HG03108 (cell line): ENCODE measurements around the gene LAMB2.

ENCODE experiments used
- ATAC-seq: cut with Tn5 transposase; IDR thresholded peaks from one replicate; pipeline ENCODE4 v1.9.1; 2021; ENCODE audit warnings: moderate library complexity; ENCODE audit not compliant: unreplicated experiment

Gene LAMB2

DNA sequence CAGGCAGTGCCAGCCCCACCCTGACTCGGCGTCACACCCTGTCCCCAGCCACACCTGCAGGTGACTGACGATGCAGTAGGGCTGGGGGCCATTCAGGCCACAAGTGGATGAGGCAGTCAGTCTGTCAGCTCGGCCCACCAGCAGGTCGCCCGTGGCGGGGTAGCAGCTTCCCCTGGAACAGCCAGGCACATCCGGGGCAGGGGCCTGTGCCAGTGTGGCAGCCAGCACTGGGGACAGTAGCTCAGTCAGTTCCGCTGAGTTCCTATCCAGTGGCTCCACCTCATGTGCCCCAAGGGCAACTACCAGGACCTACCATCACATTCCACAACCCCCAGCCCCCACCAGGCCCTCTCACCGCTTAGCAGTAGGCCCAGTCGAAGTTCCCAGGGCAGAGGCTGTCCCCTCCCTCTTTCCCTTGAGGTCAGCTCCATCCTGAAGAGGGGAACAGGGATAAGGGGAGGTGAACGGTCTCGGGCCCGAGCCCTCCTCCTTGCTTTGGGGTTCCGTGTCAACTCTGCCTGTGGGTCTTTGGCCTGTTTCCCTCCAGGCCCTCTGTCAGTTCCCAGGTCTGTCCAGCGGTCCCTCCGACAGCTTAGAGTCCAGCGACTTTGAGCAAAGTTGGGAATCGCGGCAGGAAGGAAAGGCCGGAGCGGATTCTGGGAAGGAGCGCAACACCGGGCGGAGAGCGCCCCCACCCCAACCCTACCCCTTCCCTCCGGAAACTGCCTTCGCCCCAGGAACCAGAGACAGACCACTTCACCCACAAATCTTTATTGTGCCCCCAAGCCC is at the start of gene LAMB2:
LAMB2 (minus strand) TSS at position 614 of the 789 bp plus-strand sequence; CDS start at position 431, 183 bp downstream.
- ATAC-seq = no peak

DNA sequence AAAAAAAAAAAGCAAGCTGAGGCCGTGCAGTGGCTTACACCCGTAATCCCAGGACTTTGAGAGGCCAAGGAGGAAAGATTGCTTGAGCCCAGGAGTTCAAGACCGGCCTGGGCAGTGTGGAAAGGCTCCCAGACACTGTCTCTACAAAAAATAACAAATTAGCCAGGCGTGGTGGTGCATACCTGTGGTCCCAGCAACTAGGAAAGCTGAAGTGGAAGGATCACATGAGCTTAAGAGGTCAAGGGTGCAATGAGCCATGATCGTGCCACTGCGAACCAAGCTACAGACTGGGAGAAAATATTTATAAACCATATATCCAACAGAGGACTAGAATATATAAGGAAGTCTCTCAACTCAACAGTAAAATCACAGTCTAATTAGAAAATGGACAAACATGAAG is 48.5 kb upstream of the LAMB2 start:
- ATAC-seq = no peak

DNA sequence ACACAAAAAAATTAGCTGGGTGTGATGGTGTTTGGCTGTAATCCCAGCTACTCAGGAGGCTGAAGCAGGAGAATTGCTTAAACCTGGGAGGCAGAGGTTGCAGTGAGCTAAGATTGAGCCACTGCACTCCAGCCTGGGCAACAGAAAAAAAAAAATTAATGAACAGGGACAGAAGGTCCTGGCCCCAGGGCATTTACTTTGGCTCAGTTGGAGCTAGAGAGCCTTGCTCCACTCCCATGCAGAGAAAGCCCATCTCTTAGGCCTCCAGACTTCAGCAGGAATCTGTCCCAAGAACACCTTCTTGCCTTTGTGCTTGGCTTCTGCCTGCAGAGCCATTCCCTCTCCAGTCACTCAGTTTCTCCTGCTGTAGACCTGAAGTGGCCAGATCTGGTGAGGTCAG is 47.3 kb upstream of the LAMB2 start:
- ATAC-seq = no peak

DNA sequence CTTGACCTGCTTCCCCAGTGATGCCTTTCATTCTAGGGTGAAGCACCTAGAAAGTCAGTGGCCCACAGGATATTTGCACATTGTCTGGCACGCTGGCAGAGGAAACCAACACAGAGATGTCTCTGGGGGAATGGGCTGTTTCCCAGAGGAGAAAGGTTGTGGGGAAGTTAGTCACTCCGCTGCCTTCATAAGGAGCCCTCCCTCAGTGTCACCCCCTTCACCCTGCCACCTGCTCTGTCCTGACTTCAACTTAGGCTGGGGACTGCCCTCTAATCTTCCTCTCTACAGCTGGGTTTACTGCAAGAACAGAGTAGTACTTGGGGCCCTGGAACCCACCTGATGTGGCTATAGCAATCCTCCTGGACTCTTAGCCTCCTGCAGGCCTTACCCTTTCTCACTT is 44.2 kb upstream of the LAMB2 start:
- no peak for ATAC-seq

DNA sequence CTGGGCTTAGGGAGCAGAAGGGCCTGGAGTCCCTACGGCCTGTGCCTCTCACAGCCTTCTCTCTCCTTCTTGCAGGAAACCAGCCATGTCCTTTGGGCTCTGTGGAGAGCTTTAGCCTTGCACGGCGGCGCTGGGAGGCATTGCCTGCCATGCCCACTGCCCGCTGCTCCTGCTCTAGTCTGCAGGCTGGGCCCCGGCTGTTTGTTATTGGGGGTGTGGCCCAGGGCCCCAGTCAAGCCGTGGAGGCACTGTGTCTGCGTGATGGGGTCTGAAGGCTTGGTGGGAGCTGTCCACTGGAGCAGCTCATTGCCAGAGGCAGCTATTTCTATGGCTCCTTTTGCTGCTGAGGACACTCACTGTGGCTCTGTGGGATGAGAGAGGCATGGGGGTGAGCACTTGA is 42.7 kb upstream of the LAMB2 start:
- ATAC-seq = no peak

DNA sequence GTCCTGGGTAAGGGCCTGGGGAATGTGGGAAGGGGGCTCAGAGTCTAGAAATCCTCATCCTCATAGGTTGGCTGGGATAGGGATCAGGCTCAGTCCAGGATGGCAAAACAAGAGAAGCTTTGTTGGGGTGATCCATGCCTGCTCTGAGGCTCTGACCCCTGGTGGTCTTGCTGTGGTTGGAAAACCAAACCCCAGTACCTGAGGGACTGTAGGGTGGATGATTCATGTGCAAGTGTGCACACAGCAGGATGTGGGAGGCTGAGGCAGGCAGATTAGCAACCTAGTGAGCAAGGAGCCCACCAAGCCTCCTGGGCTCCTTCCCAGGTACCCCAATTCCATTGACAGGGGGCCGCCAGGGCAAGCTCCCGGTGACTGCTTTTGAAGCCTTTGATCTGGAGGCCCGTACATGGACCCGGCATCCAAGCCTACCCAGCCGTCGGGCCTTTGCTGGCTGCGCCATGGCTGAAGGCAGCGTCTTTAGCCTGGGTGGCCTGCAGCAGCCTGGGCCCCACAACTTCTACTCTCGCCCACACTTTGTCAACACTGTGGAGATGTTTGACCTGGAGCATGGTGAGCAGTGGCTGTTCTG is 41.6 kb upstream of the LAMB2 start:
- no peak for ATAC-seq

DNA sequence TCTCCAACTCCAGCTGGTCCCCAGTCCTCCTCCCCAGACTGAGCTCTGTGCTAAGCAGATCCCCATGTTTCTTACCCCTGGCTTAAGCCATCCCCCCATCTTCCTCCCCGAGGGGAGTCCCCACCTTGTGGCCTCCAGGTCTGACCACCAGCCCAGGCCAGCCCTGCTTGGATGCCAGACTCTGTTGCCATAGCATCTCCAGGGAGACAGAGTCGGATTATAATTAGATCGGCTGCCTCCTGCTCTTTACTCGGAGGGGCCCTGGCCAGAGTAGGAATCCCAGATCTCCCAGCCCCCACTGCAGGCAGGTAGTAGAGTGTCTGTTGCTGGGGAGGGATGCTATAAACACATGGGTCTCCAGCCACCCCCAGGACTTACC is 40.9 kb upstream of the LAMB2 start:
- ATAC-seq = no peak

DNA sequence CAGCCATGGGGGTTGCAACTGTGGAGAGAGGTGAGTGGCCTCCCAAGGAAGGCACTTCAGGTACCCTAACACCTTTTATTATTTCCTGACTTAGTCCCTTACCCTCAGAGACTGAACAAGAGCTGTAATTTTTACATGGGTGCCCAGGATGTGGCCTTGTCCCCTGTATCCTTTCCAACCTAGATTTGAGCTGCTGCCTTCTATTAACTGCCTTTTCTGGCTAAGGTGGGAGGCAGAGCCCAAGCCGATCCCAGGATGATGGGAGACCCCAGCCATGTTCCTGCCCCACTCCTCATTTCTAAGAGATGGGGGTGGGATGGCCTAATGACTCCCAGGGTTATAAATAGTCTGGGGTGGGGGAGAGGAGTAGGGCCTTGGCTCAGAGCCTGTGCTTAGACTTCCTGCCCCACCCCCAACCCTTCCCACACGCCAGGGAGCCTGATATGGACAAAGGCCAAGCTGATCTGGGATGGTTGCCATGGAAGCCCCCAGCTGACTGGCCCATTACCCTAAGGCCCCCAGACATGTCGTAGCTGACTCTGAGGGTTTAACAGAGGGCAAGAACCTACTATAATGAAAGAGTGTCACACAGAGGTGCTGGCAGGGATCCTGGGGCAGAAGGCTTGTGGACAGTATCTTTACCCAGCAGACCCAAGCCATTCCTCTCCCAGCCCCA is 40.4 kb upstream of the LAMB2 start:
- ATAC-seq = no peak

DNA sequence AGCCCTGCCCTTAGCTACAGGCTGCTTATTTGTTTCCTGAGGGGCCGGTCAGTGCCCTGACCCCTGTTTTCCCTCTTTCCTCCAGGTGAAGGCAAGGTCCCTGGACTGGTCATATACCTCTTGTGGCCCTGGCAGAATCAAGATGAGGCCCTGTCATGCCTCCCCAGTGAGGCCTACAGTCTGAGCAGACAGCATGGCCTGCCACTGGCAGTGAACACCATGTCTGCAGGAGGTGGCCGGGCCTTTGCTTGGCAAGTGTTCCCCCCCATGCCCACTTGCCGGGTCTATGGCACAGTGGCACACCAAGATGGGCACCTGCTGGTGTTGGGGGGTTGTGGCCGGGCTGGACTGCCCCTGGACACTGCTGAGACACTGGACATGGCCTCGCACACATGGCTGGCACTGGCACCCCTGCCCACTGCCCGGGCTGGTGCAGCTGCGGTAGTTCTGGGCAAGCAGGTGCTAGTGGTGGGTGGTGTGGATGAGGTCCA is 39.7 kb upstream of the LAMB2 start:
- ATAC-seq = no peak

DNA sequence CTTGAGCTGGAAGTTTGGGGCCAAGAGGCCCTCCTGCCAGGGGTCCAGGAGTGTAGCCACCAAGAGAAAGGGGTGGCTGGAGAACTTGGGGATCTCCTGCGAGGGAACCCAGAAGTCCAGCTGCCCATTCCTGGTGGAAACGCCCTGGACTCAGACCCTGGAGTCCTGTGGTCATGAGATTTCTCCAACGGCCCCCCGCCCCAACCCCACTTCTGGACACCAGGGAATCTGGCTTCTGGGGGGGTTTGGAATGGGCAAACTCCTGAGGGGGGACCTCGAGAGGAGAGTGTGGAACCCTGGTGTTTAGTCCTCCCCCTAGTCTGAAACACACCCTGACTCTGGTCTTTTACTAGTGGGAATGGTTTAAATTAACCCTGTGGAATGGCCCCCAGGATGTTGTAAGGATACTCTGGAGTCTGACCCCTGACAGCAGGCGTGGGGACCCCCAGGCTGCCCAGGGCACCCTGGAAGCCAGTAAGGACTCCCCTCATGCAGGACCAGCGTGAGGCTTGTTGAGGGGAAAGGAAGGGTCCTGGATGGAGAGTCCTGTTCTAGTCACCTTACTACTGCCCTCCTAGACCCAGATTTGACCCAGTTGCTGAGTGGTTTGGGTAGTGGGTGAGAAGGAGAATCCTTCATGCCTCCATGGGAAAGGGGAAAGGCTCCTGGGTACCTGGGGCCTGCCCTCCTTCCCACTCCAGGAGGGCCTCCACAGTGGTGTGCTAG is 39.1 kb upstream of the LAMB2 start:
- ATAC-seq = no peak

DNA sequence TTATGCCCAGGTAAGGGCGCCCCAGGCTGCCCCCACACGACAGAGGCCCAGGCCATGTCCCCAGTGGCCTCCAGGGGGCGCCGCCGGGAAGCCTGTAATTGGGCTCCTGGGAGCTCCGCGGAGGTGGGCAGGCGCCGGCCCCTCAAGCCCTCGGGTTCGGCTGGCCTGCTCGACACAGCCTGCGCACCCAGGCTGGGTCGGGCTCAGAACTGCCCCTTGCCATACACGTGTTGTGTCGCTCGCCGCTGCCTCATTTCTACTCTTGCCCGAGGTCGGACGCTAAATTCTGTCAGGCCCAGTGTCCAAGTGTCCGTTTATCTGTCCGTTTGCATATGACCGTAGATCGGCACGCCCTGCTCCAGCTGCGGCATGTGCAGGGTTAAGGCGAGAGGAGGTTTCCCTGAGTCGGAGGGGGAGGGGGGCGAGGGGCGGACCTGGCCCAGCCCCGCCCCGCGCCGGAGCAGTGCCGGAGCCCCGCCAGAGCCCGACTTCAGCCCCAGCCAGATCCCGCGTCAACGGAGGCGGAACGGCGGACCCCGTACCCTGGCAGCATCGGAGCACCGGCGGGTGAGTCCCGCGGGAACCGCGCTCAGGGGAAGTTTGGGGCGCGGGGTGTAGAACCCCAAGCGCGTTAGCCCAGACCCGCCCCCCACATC is 38.4 kb upstream of the LAMB2 start, which contains the start of gene KLHDC8B:
KLHDC8B (plus strand) TSS at position 480 of the 656 bp plus-strand sequence. CDS start 1,172 bp downstream, outside the sequence.
- peak; percentile 51 for ATAC-seq

DNA sequence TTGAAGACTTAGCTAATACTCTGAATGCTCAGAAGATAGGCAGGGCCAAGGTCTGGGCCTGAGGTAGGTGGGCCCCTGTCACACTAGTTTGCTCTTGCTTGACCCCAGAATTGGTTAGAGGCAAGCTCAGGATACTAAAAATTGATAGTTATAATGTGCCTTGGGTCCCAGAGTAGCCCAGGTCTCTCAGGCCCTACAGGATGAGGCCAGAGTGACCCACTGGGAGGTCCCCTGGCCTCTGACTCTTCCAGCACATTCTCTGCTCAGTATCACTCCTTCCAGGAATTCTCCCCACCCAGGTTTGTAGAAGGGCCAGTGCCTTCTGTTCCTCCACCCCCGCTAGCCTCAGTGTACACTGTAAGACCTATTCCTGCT is 37.9 kb upstream of the LAMB2 start:
- ATAC-seq = no peak

DNA sequence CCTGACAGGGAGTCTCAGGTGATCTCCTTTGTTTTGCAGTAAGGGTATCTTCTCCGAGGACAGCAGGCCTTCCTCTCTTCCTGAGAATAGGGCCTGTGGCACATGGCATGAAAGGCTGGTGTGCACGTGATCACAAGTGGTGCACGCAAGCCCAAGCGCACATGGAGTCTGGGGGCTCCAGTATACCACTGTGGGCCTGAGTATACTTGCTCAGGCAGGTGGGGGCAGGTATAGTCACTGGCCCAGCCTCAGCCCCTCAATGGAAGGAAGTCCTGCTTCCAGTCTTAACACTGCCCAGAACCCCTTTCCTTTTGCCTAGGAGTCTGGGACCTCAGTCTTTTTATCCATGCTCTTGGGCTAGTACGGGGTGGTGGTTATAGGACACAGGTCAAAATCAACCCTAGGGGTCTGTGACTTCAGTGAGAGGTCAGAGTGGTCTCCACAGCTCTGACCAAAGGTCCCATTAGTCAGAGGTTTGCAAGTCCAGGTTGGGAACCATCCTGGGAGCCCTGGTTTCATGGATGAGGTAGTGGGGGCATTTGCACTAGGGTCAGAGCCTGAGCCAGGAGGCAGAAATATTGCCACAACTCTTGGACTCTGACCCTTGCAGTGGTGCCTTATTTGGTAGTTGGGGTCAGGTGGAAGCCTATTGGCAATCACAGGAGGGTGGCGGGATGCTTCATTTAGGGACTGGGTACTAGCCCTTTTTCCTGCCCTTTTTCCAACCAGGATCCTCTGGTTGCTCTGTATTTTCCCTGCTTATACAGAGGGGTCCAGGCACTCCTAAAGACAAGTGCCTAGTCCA is 34.1 kb upstream of the LAMB2 start:
- no peak for ATAC-seq

DNA sequence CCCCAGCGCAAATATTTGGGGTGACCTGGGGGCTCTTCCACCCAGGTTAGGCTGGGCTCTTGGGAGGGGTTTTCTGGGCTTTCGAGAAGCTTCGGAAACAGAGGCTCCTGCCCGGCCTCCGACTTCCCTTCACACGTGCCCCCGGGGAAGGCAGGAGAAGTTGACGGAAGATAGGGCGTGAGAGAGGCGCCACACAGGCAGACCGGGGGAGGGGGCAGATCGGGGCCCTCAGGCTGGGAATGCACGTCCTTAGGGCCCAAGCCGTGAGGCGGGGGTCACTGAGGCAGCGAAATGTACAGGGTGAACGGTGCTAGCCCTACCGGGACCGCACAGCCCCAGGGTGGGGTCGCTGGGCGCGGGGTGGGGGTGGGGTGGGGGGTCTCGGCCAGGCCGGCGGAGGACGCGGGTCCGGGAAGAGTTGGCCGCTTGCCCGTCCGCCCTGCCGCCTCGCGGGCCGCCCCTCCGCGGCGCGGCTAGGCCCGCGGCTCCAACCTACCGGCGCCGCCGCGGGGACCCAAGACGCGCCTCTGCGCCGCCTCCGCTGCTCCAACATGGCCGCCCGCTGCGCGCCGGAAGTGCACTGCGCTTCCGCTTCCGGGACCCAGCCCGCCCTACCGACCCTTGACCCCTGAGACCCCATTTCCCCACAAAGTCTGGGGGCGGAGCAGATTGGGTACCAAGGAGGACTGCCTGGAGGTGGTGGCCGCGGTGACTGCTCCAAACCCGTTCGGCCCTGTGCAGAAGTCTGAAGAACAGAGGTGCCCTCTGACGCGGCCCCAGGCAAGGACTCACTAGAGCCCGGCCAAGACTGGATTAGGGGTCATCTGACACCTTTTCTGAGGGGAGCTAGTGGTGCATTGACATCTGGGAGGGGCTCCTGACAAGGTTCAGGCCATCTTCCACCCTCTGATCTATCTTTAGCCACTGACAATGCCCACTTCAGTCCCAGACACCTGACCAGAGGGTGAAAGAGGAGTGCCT is 33.2 kb upstream of the LAMB2 start, which contains the start of gene CCDC71:
CCDC71 (minus strand) TSS at position 561 of the 981 bp plus-strand sequence. CDS start 2,123 bp downstream, outside the sequence.
- peak; percentile 61 for ATAC-seq

DNA sequence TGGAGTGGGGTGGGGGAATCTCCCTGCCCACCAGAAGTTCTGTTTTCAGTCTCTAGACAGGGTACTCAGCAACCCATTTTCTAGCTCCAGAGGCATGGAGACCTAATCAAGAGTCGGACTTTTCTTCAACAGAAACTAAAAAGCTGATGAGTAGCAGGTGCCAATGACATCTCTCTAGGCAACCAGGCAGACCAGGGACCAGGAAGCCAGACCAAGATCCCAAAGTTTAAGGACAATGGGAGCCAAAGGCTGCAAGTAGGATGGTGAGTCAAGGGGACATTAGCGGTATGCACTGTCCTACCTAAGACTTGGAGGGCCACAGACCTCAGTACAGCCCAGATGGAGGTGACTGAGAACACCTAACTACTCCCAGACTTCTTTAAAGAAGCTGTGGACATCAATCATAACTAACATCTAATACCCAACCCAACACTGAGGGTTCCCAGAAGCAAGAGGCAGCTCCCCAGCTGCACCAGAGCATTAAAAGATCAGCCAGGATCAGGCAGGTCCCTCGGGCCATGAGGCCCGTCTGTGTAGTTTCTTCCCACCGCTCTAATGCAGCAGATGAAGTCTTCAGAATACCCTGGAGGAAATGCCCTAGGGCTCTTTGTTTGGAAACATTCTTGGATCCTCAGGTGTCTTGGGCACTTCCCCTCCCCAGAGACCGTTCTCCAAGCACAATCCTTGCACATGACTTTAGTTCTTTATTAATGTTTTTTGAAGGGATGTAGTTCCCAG is 32.3 kb upstream of the LAMB2 start:
- no peak for ATAC-seq

DNA sequence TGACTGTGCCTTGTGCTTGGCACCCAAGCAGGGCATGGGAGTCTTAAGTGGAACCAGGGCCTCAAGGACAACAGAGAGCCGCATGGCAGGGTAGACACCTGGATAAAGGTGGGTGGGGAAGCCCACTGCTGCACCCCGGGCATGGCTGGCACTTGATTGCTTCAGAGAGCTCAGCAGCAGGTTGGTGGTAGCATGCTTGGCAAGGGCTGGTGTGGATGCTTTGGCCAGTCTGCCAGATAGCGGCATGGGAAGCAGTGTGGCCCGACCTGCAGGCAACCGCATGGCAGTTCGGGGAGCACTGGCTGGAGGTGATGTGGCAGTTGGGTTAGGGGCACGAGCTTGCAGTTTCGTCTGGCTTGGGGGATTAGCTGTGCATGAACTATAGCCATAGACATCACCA is 30.8 kb upstream of the LAMB2 start:
- no peak for ATAC-seq

DNA sequence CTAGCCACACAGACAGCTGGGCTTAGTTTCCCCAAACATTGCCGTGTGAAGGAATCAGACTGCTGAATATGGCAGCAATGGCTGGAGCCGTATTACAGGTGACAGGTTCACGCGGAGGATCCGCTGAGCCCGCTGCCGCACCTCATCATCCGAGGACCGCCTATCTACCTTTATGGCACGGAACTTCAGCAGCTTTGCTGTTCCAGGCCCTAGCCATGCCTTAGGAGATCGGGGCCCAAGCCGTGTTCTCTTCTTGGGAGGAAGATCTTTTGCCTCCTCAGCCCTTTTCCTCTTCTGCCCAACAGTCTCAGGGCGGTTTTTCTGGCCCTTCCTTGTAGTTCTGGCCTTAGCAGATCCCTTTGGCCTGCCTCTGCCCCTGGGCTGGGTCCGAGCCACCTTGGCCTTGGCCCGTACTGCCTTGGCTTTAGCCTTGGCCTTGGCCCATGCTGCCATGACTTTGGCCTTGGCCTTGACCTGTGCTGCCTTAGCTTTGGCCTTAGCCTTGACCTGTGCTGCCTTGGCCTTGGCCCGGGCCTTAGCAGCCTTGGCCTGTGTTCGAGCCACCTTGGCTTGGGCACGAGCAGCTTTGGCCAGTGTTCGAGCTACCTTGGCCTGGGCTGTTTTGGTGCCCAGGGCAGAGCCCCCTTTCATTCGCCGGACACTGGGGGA is 30.0 kb upstream of the LAMB2 start:
- no peak for ATAC-seq
